SK-N-SH treated with all-trans-retinoic acid at 6 μM for 48 hours (cell line): ENCODE measurements around the gene ADAM19.

Source experiments
- GLIS3 ChIP-seq: fragments of 250-450 bp; sonication (Bioruptor Pico); IDR thresholded peaks from 2 replicates; pipeline ENCODE4 v1.5.0; 2020; ENCODE audit warnings: mild to moderate bottlenecking, moderate library complexity
- TF ChIP-seq, protein P1 (sequence below): fragments of 250-450 bp; sonication (Bioruptor Pico); IDR thresholded peaks from 2 replicates; pipeline ENCODE4 v1.5.1; 2021; ENCODE audit warnings: mild to moderate bottlenecking, moderate library complexity

DNA sequence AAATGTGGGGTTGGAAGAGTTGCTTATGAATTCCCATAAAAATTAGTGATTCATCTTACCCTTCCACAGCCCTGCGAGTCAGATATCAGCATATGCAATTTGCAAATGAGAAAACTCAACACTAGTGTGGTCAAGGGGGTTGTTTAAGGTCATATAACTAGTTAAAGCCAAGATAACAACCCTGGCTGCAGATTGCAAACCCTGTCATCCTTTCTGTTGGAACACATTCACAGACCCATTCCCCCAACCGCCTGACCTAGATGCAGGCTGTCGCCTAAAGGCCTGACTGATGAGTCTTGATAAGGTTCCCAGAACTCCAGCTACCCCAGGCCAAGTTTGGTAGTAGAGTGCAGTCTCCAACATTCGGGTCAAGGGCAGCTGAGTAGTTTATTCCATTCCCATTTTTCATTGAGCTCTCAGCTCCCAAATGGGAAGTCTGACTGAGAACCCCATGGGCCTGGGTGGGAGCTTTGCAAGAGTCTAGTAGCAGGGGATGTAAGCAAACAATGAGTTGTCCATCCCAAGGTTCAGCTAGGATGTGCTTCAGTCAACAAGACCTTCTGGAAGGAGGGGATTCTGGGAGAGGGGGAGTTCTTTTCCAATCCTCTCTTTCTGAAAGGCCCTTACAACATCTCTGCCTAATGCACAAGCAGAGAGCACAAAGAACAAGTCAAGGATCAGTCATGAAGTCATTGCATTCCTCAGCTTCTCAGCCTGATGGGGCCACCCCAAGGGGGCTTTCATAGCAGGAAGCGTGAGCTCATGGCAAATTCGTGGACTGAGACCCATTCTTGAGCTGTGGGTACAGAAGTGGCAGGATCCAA, 40.3 kb downstream of the ADAM19 start:
- TF ChIP-seq, protein P1, sequence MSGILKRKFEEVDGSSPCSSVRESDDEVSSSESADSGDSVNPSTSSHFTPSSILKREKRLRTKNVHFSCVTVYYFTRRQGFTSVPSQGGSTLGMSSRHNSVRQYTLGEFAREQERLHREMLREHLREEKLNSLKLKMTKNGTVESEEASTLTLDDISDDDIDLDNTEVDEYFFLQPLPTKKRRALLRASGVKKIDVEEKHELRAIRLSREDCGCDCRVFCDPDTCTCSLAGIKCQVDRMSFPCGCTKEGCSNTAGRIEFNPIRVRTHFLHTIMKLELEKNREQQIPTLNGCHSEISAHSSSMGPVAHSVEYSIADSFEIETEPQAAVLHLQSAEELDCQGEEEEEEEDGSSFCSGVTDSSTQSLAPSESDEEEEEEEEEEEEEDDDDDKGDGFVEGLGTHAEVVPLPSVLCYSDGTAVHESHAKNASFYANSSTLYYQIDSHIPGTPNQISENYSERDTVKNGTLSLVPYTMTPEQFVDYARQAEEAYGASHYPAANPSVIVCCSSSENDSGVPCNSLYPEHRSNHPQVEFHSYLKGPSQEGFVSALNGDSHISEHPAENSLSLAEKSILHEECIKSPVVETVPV (CRISPR knock-in tag) = no peak
- TF ChIP-seq GLIS3 (CRISPR knock-in tag) = no peak
